ENCODE results near the gene STAU1.
"Not testable (repeated sequence)": the region's sequence is repeated elsewhere in the genome, so short reads cannot be mapped to it uniquely, and the experiment has no call there.

Gene STAU1

DNA sequence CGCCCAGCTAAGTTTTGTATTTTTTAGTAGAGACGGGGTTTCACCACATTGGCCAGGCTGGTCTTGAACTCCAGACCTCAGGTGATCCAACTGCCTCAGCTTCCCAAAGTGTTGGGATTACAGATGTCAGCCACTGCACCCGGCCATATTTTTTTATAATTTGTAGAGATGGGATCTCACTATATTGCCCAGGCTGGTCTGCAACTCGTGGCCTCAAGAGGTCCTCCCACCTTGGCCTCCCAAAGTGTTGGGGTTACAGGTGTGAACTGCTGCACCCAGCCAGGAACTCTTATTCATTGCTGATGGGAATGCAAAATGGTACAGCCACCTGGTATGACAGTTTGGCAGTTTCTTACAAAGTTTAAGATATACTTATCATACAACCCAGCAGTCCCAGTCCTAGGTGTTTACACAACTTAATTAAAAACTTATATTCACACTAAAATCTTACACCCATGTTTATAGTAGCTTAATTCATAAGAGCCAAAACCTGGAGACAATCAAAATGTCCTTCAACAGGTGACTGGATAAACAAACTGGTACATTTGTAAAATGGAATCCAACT lies 11.7 kb upstream of the STAU1 start:
- Histone ChIP-seq H3K4me2 (ENCODE audit: low read length) (no peak overlapping the region), H3K36me3 (ENCODE audit: insufficient read depth, low read length) (no peaks in the 10 kb centered on the region), H3K4me1 (ENCODE audit: control insufficient read depth, insufficient read depth, low read length) (no peaks in the 10 kb centered on the region), H3K4me3 (ENCODE audit: low read length) (no peak overlapping the region), H3K9ac (ENCODE audit: low read depth, low read length) (no peak overlapping the region), H3K27me3 (ENCODE audit: control insufficient read depth, insufficient read depth, low read length) (no peaks in the 10 kb centered on the region), H3K9me3 (replicated peaks; ENCODE audit: low read length) (no peaks in the 10 kb centered on the region)

DNA sequence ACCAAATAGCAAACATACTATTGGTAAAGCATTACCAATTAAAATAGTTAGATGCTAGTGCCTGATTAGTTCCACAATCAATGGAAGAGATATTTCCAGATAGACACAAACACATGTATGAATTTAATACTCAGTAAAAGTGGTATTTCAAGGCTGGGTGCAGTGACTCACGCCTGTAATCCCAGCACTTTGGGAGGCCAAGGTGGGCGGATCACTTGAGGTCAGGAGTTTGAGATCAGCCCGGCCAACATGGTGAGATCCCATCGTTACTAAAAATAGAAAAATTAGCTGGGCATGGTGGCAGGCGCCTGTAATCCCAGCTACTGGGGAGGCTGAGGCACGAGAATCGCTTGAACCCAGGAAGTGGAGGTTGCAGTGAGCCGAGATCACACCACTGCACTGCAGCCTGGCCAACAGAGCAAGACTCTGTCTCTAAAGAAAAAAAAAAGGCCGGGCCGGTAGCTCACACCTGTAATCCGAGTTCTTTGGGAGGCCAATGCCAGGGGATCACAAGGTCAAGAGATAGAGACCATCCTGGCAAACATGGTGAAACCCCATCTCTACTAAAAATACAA lies 4.9 kb upstream of the STAU1 start:
- H3K36me3 ChIP-seq (ENCODE audit: insufficient read depth, low read length); H3K27me3 ChIP-seq (ENCODE audit: control insufficient read depth, insufficient read depth, low read length); H3K9ac ChIP-seq (ENCODE audit: low read depth, low read length); H3K4me2 ChIP-seq (ENCODE audit: low read length); H3K9me3 ChIP-seq (replicated peaks; ENCODE audit: low read length); H3K4me1 ChIP-seq (ENCODE audit: control insufficient read depth, insufficient read depth, low read length); H3K4me3 ChIP-seq (ENCODE audit: low read length): not testable (repeated sequence)

DNA sequence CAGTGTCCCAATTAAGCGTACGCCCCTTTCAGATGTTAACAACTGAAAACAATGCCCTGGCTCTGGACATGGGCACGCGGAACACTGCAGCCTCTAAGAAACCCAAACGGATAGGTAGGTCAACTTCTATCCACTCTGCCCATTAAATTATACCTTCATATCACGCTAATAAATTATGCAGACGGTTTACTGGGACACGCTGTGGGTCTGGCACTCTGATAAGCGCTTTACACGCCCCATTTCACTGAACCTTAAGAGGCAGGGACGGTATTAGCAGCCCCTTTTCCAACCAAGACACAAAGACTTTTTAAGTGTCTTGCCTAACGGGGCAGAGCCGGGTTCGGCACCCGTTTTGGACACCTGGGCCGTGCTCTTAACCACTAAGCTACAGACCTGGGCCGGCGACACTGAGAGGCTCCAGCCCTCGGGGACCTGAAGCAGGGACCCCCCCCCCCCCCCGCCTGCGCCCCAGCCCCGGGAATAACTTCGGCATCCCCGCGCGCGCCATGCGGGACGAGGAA lies 744 bp downstream of the STAU1 start:
- H3K9me3 ChIP-seq (replicated peaks; ENCODE audit: low read length), result no peaks in the 10 kb centered on the region
- peaks cover 9% of the 10 kb centered on the region for H3K4me1 ChIP-seq (ENCODE audit: control insufficient read depth, insufficient read depth, low read length)
- H3K9ac ChIP-seq (ENCODE audit: low read depth, low read length), result peak overlapping the region; percentile 90
- peak overlapping the region; percentile 83 for H3K4me3 ChIP-seq (ENCODE audit: low read length)
- H3K36me3 ChIP-seq (ENCODE audit: insufficient read depth, low read length), result peaks cover 4% of the 10 kb centered on the region
- peak overlapping the region; percentile 92 for H3K4me2 ChIP-seq (ENCODE audit: low read length)
- H3K27me3 ChIP-seq (ENCODE audit: control insufficient read depth, insufficient read depth, low read length), result no peaks in the 10 kb centered on the region

DNA sequence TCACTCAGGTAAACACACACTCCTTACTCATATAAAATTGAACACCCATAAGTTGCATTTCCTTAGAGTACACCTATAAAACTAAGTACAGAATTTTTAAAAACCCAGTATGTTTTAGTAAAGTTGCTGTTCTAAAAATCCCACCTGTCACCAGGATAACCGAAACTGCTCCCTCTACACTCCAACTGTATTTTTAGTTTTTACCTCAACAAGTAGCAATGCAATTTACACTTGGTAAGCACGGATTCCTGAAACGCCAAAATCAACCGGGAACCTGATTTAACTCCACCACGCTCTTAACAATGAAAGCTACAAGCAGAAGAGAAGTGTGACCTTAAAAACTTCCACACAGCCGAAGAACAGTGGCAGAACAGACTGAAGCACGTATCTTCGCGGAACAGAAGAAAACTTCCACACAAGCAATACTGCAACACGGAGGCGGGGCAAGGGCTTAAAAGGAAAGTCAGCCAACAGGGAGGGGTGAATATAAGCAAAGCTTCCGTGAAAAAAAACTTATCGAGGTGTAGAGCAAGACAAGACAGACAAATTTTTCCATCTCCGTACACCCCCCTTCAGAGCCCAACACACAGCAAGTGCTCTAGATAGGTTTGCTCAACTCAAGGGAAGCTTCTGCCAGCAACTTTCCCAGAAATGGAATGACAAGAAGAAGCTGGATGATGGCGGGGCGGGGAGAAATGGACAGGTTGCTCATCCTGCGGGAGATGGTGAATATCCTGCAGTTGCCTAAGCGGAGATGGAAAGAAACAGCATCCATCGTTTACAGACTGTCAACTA lies 1.4 kb downstream of the STAU1 start:
- H3K4me3 ChIP-seq (ENCODE audit: low read length), result peak overlapping the region; percentile 83
- no peaks in the 10 kb centered on the region for H3K9me3 ChIP-seq (replicated peaks; ENCODE audit: low read length)
- peak overlapping the region; percentile 92 for H3K4me2 ChIP-seq (ENCODE audit: low read length)
- H3K9ac ChIP-seq (ENCODE audit: low read depth, low read length), result peak overlapping the region; percentile 90
- H3K4me1 ChIP-seq (ENCODE audit: control insufficient read depth, insufficient read depth, low read length), result peaks cover 9% of the 10 kb centered on the region
- peaks cover 4% of the 10 kb centered on the region for H3K36me3 ChIP-seq (ENCODE audit: insufficient read depth, low read length)
- H3K27me3 ChIP-seq (ENCODE audit: control insufficient read depth, insufficient read depth, low read length), result no peaks in the 10 kb centered on the region

GRCh38 chr20:49185071-49185761 lies 2.9 kb downstream of the STAU1 start:
- Histone ChIP-seq H3K9me3 (replicated peaks; ENCODE audit: low read length) (no peaks in the 10 kb centered on the region), H3K4me2 (ENCODE audit: low read length) (no peak overlapping the region), H3K36me3 (ENCODE audit: insufficient read depth, low read length) (peaks cover 4% of the 10 kb centered on the region), H3K9ac (ENCODE audit: low read depth, low read length) (no peak overlapping the region), H3K4me1 (ENCODE audit: control insufficient read depth, insufficient read depth, low read length) (peaks cover 9% of the 10 kb centered on the region), H3K4me3 (ENCODE audit: low read length) (no peak overlapping the region), H3K27me3 (ENCODE audit: control insufficient read depth, insufficient read depth, low read length) (no peaks in the 10 kb centered on the region)

- H3K9me3 ChIP-seq (replicated peaks; ENCODE audit: low read length), result no peaks in the 10 kb centered on the region
- H3K36me3 ChIP-seq (ENCODE audit: insufficient read depth, low read length), result peaks cover 4% of the 10 kb centered on the region
- no peak overlapping the region for H3K4me2 ChIP-seq (ENCODE audit: low read length)
- H3K9ac ChIP-seq (ENCODE audit: low read depth, low read length), result no peak overlapping the region
- peaks cover 9% of the 10 kb centered on the region for H3K4me1 ChIP-seq (ENCODE audit: control insufficient read depth, insufficient read depth, low read length)
- no peaks in the 10 kb centered on the region for H3K27me3 ChIP-seq (ENCODE audit: control insufficient read depth, insufficient read depth, low read length)
- no peak overlapping the region for H3K4me3 ChIP-seq (ENCODE audit: low read length)
Measured at GRCh38 chr20:49184691-49185070, 3.5 kb downstream of the STAU1 start.

DNA sequence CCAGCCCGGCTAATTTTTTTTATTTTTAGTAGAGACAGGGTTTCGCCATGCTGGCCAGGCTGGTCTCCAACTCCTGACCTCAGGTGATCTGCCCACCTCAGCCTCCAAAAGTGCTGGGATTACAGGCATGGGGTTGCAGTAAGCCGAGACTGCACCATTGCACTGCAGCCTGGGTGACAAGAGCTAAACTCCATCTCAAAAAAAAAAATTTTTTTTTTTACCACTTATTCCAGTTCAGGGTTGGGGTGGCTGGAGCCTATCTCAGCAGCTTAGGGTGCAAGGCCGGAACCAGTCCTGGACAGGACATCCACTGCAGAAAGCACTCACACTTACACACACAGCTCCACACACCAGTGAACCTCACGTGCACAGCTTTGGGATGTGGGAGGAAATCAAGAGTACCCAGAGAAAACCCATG lies 4.0 kb downstream of the STAU1 start:
- H3K4me3 ChIP-seq (ENCODE audit: low read length); H3K4me1 ChIP-seq (ENCODE audit: control insufficient read depth, insufficient read depth, low read length); H3K9ac ChIP-seq (ENCODE audit: low read depth, low read length); H3K36me3 ChIP-seq (ENCODE audit: insufficient read depth, low read length); H3K4me2 ChIP-seq (ENCODE audit: low read length); H3K9me3 ChIP-seq (replicated peaks; ENCODE audit: low read length); H3K27me3 ChIP-seq (ENCODE audit: control insufficient read depth, insufficient read depth, low read length): not testable (repeated sequence)

GRCh38 chr20:49183444-49183843 lies 4.7 kb downstream of the STAU1 start:
- H3K4me3 ChIP-seq (ENCODE audit: low read length), result no peak overlapping the region
- no peaks in the 10 kb centered on the region for H3K9me3 ChIP-seq (replicated peaks; ENCODE audit: low read length)
- H3K4me2 ChIP-seq (ENCODE audit: low read length), result no peak overlapping the region
- H3K9ac ChIP-seq (ENCODE audit: low read depth, low read length), result no peak overlapping the region
- H3K36me3 ChIP-seq (ENCODE audit: insufficient read depth, low read length), result peaks cover 4% of the 10 kb centered on the region
- H3K27me3 ChIP-seq (ENCODE audit: control insufficient read depth, insufficient read depth, low read length), result no peaks in the 10 kb centered on the region
- peaks cover 7% of the 10 kb centered on the region for H3K4me1 ChIP-seq (ENCODE audit: control insufficient read depth, insufficient read depth, low read length)

GRCh38 chr20:49181265-49181877 lies 6.8 kb downstream of the STAU1 start:
- Histone ChIP-seq H3K27me3 (ENCODE audit: control insufficient read depth, insufficient read depth, low read length) (no peaks in the 10 kb centered on the region), H3K9me3 (replicated peaks; ENCODE audit: low read length) (no peaks in the 10 kb centered on the region), H3K36me3 (ENCODE audit: insufficient read depth, low read length) (peaks cover 11% of the 10 kb centered on the region)

GRCh38 chr20:49179368-49180277 lies 8.5 kb downstream of the STAU1 start:
- H3K9me3 ChIP-seq (replicated peaks; ENCODE audit: low read length), result no peaks in the 10 kb centered on the region
- H3K9ac ChIP-seq (ENCODE audit: low read depth, low read length), result no peak overlapping the region

More at GRCh38 chr20:49181265-49181877, 6.8 kb downstream of the STAU1 start:
- Histone ChIP-seq H3K9ac (ENCODE audit: low read depth, low read length) (no peak overlapping the region), H3K4me2 (ENCODE audit: low read length) (no peak overlapping the region), H3K4me3 (ENCODE audit: low read length) (no peak overlapping the region), H3K4me1 (ENCODE audit: control insufficient read depth, insufficient read depth, low read length) (peaks cover 6% of the 10 kb centered on the region)

More at GRCh38 chr20:49179368-49180277, 8.5 kb downstream of the STAU1 start:
- Histone ChIP-seq H3K4me2 (ENCODE audit: low read length) (no peak overlapping the region), H3K36me3 (ENCODE audit: insufficient read depth, low read length) (peaks cover 6% of the 10 kb centered on the region), H3K27me3 (ENCODE audit: control insufficient read depth, insufficient read depth, low read length) (no peaks in the 10 kb centered on the region), H3K4me3 (ENCODE audit: low read length) (no peak overlapping the region), H3K4me1 (ENCODE audit: control insufficient read depth, insufficient read depth, low read length) (no peaks in the 10 kb centered on the region)

Measured in skeletal muscle satellite cell (primary cell).